SW480 (cell line): ENCODE data around the gene ADAMTS2.

Experiments used
- DNase-seq: peaks from one replicate; pipeline ENCODE4 v3.0.0-alpha.2; 2016; ENCODE audit warnings: low spot score

ADAMTS2 gene

GRCh38 chr5:179080724-179081123 is 264.5 kb downstream of the ADAMTS2 start:
- DNase-seq, result no peak

GRCh38 chr5:179079165-179079987 is 265.9 kb downstream of the ADAMTS2 start:
- DNase-seq, result no peak

- DNase-seq, result no peak
These were observed 279.6 kb downstream of the ADAMTS2 start for GRCh38 chr5:179065703-179066102.

- DNase-seq, result no peak
These were observed 284.2 kb downstream of the ADAMTS2 start for GRCh38 chr5:179061025-179061424.
